NCI-H1436 (cell line): ENCODE results near the gene SLC35D3.
"Not testable (repeated sequence)": the region's sequence is repeated elsewhere in the genome, so short reads cannot be mapped to it uniquely, and the experiment has no call there.

Experiments used
- DNase-seq: peaks from one replicate; lab custom pipeline; 2025; lab: John Stamatoyannopoulos, UW

Gene SLC35D3

GRCh38 chr6:136923116-136923953, 1.2 kb downstream of the SLC35D3 start:
- no peak for DNase-seq

GRCh38 chr6:136923954-136924673, 2.0 kb downstream of the SLC35D3 start:
- no peak for DNase-seq

- no peak for DNase-seq
Measured at GRCh38 chr6:136926383-136926782, 4.3 kb downstream of the SLC35D3 start.

- DNase-seq: no peak
Measured at GRCh38 chr6:136927292-136927691, 5.2 kb downstream of the SLC35D3 start.

- no peak for DNase-seq
Measured at GRCh38 chr6:136930528-136930927, 8.4 kb downstream of the SLC35D3 start.

- no peak for DNase-seq
Measured at GRCh38 chr6:136932599-136932998, 10.5 kb downstream of the SLC35D3 start.

GRCh38 chr6:136945072-136945471, 23.0 kb downstream of the SLC35D3 start:
- DNase-seq: no peak

GRCh38 chr6:136945711-136946121, 23.6 kb downstream of the SLC35D3 start:
- DNase-seq: no peak

GRCh38 chr6:136947037-136947436, 24.9 kb downstream of the SLC35D3 start:
- no peak for DNase-seq

- DNase-seq: not testable (repeated sequence)
Measured at GRCh38 chr6:136949957-136950356, 27.9 kb downstream of the SLC35D3 start.

- no peak for DNase-seq
Measured at GRCh38 chr6:136950436-136951126, 28.5 kb downstream of the SLC35D3 start.

- DNase-seq: peak; percentile 16
Measured at GRCh38 chr6:136952714-136953260, 30.7 kb downstream of the SLC35D3 start.

- no peak for DNase-seq
Measured at GRCh38 chr6:136955123-136955522, 33.0 kb downstream of the SLC35D3 start.

- peak; percentile 65 for DNase-seq
Measured at GRCh38 chr6:136956590-136957544, 34.8 kb downstream of the SLC35D3 start.

GRCh38 chr6:136958168-136958567, 36.1 kb downstream of the SLC35D3 start:
- DNase-seq: no peak

- DNase-seq: peak; percentile 12
Measured at GRCh38 chr6:136959471-136959891, 37.4 kb downstream of the SLC35D3 start.

GRCh38 chr6:136959935-136960334, 37.8 kb downstream of the SLC35D3 start:
- not testable (repeated sequence) for DNase-seq

- DNase-seq: no peak
Measured at GRCh38 chr6:136960781-136961180, 38.7 kb downstream of the SLC35D3 start.

GRCh38 chr6:136961848-136962247, 39.7 kb downstream of the SLC35D3 start:
- DNase-seq: no peak

- DNase-seq: peak; percentile 78
Measured at GRCh38 chr6:136962661-136963060, 40.6 kb downstream of the SLC35D3 start.

- DNase-seq: no peak
Measured at GRCh38 chr6:136963259-136963658, 41.2 kb downstream of the SLC35D3 start.
